NCI-H774 (cell line): ENCODE measurements around the gene ZFR.
"Not testable (repeated sequence)": the region's sequence is repeated elsewhere in the genome, so short reads cannot be mapped to it uniquely, and the experiment has no call there.

Source experiments
- DNase-seq: peaks from one replicate; lab custom pipeline; 2025; lab: John Stamatoyannopoulos, UW

ZFR gene

GRCh38 chr5:32450952-32451351, 6.4 kb upstream of the ZFR start:
- no peak for DNase-seq

DNA sequence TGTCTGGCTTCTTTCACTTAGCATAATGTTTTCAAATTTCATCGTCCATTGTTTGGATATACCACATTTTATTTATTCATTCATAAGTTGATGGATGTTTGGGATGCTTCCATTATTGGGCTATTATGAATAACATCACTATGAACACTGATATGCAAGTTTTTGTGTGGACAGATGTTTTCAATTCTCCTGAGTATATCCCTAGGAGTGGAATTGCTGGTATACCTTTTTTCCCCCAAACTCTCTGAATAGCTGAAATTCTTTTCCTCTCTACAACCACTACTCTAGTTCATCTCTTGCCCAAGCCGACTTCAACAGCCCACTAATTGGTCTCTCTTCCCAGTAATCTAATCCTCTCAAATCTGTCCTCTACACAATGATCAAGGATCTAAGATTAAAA, 4.7 kb upstream of the ZFR start:
- DNase-seq, result no peak

- DNase-seq, result no peak
Observed at GRCh38 chr5:32446630-32447029, 2.1 kb upstream of the ZFR start.

- DNase-seq, result no peak
Observed at GRCh38 chr5:32445831-32446614, 1.5 kb upstream of the ZFR start.

GRCh38 chr5:32445287-32445758, 783 bp upstream of the ZFR start:
- DNase-seq, result no peak

- peak; percentile 56 for DNase-seq
Observed at GRCh38 chr5:32443541-32444430, 754 bp downstream of the ZFR start.

DNA sequence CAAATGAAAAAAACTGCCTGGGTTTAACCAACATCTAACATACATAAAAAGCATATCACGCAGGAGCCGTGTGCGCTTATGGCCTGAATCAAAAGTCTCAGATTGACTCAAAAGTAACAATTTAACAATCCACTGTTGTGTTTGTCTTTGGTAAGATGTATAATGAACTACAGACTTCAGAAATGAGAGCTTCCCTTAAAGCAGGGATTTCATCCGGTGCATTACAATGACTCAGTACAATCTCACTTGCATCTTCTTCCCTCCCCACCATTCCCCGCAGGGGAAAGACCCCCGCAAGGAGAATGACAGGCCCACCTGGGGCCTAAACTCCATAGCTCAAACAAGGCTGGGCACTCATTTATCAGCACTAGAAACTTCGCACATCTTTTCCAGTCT, 1.4 kb downstream of the ZFR start:
- DNase-seq, result no peak

DNA sequence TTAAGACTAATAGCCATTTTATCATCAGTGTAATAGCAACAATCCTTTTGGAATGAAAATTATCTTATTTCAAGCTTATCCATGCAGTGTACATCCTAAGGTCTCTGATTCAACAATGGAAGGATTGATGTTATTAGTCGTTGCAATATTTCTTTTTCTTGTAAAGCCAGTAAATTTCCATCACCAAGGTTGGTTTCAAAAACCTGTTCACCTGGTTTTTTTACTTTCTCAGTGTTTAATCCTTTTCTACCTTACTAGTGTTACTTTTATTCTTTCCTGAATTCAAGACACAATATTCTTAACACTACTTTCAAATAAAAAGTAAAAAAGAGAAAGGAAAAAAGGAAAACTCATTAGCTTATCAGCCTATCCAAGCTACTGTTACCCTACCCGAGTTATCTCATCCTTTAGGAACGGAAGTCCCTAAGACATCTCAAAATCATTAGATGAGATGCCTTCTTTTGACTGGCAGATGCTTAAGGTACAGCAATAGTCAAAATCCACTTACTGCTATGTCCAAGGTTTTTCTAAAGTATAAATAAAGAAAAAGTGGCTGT, 5.4 kb downstream of the ZFR start:
- no peak for DNase-seq

DNA sequence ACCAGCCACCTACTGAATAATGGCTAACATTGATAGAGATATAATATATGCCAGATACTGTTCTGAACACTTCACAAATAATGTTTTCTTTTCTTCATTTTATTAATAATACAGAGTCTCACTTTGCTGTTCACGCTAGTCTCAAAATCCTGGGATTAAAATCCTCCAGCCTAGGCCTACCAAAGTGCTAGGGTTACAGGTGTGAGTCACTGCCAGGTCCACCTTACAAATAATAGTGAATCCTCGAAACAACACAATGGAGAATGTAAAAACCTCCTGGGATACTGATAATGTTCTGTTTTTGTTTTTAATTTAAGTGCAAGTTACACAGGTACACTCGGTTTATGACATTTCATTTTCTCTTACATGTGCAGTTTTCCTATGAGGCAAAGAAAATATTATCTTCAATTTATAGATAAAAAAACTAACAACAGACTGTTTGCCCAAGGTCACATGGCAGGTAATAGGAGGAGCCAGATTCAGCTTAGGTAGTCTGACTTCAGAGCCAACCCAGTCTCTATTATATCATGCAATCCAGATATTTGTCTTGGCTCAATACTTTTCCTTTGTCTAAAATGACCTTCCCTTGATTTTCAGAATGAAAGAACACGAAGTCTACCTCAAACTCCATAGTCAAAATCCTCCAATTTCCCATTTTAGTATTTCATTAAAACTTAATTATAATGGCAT, 7.8 kb downstream of the ZFR start:
- DNase-seq, result no peak

GRCh38 chr5:32435383-32435782, 9.2 kb downstream of the ZFR start:
- no peak for DNase-seq

GRCh38 chr5:32434221-32434620, 10.3 kb downstream of the ZFR start:
- no peak for DNase-seq

- no peak for DNase-seq
Observed at GRCh38 chr5:32432633-32433032, 11.9 kb downstream of the ZFR start.

- not testable (repeated sequence) for DNase-seq
Observed at GRCh38 chr5:32430825-32431224, 13.7 kb downstream of the ZFR start.

GRCh38 chr5:32428426-32428825, 16.1 kb downstream of the ZFR start:
- DNase-seq, result no peak

- DNase-seq, result no peak
Observed at GRCh38 chr5:32426440-32427151, 17.9 kb downstream of the ZFR start.

- no peak for DNase-seq
Observed at GRCh38 chr5:32422697-32423096, 21.8 kb downstream of the ZFR start.

GRCh38 chr5:32421075-32421474, 23.5 kb downstream of the ZFR start:
- DNase-seq, result no peak

- no peak for DNase-seq
Observed at GRCh38 chr5:32420506-32420905, 24.0 kb downstream of the ZFR start.

- no peak for DNase-seq
Observed at GRCh38 chr5:32419791-32420190, 24.7 kb downstream of the ZFR start.

DNA sequence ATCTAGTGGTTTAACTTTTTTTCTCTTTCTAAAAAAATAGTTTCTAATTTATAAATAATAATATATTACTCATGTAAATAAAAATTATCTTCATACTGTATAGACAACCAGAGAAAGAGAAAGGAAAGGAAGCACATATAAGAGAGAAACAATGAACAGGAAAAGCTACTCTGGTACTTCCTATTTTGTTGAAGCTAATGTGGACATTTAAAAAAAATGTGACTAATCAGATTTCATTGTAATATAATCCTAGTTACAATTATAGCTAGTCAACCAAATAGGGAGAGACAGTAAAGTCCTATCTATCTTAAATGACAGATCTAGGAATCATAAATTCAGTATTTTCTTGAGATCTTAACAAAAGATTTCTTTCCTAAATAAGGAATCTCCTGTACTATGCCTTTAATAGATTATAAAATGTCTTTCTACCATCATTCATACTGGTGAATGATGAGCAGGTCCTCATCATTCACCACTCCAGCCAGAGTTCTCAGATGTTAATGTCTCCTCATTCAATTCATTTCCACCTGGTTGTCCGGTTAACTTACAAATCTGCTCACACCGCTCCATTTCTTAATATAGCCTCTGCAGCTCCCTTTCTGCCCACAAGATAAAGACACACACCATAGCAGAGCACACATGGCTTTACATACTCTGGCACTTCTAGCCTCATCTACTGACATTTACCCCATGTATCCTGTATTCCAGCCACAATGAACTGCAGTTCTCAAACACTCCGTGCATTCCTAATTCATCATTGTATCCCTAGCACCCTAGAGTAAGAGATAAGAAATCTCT, 30.9 kb downstream of the ZFR start:
- no peak for DNase-seq

- no peak for DNase-seq
Observed at GRCh38 chr5:32410630-32411029, 33.9 kb downstream of the ZFR start.
